Measurements from ENCODE around the gene SLC66A2. TPM values are rescaled to one million over a fixed set of nuclear protein-coding genes. Genes with fewer than 3 reads are reported as not detected.

The SLC66A2 gene
- total RNA-seq, 1 donor from 2014 or later, result 35.1 TPM

- Mint-ChIP-seq H3K4me1 (ENCODE audit: unreplicated experiment) (peaks cover 3% of the 10 kb centered on the region), H3K4me3 (ENCODE audit: unreplicated experiment) (no peak overlapping the region), H3K36me3 (ENCODE audit: unreplicated experiment) (peaks cover 41% of the 10 kb centered on the region), H3K27ac (ENCODE audit: unreplicated experiment) (no peak overlapping the region), H3K27me3 (ENCODE audit: unreplicated experiment) (no peaks in the 10 kb centered on the region), H3K9me3 (ENCODE audit: unreplicated experiment) (peaks cover 4% of the 10 kb centered on the region)
- no peak for TF ChIP-seq CTCF (IDR thresholded peaks at IDR 0.05)
- peak; percentile 82 for DNase-seq (ENCODE audit: extremely low spot score, unreplicated experiment)
Measured at GRCh38 chr18:79911344-79912270, 39.8 kb downstream of the SLC66A2 start.

- H3K4me1 Mint-ChIP-seq (ENCODE audit: unreplicated experiment), result peaks cover 3% of the 10 kb centered on the region
- H3K9me3 Mint-ChIP-seq (ENCODE audit: unreplicated experiment), result peaks cover 4% of the 10 kb centered on the region
- no peak overlapping the region for H3K27ac Mint-ChIP-seq (ENCODE audit: unreplicated experiment)
- DNase-seq (ENCODE audit: extremely low spot score, unreplicated experiment), result peak; percentile 65
- no peak for TF ChIP-seq CTCF (IDR thresholded peaks at IDR 0.05)
- no peaks in the 10 kb centered on the region for H3K27me3 Mint-ChIP-seq (ENCODE audit: unreplicated experiment)
- H3K4me3 Mint-ChIP-seq (ENCODE audit: unreplicated experiment), result no peak overlapping the region
- peaks cover 39% of the 10 kb centered on the region for H3K36me3 Mint-ChIP-seq (ENCODE audit: unreplicated experiment)
Measured at GRCh38 chr18:79910563-79911343, 40.7 kb downstream of the SLC66A2 start.

- no peak for TF ChIP-seq CTCF (IDR thresholded peaks at IDR 0.05)
- no peak overlapping the region for H3K27ac Mint-ChIP-seq (ENCODE audit: unreplicated experiment)
- DNase-seq (ENCODE audit: extremely low spot score, unreplicated experiment), result no peak
- no peaks in the 10 kb centered on the region for H3K27me3 Mint-ChIP-seq (ENCODE audit: unreplicated experiment)
- peaks cover 6% of the 10 kb centered on the region for H3K9me3 Mint-ChIP-seq (ENCODE audit: unreplicated experiment)
- H3K4me1 Mint-ChIP-seq (ENCODE audit: unreplicated experiment), result no peaks in the 10 kb centered on the region
- no peak overlapping the region for H3K4me3 Mint-ChIP-seq (ENCODE audit: unreplicated experiment)
- H3K36me3 Mint-ChIP-seq (ENCODE audit: unreplicated experiment), result peaks cover 45% of the 10 kb centered on the region
Measured at GRCh38 chr18:79906706-79907105, 44.7 kb downstream of the SLC66A2 start.

- no peak overlapping the region for H3K27ac Mint-ChIP-seq (ENCODE audit: unreplicated experiment)
- H3K27me3 Mint-ChIP-seq (ENCODE audit: unreplicated experiment), result no peaks in the 10 kb centered on the region
- peaks cover 48% of the 10 kb centered on the region for H3K36me3 Mint-ChIP-seq (ENCODE audit: unreplicated experiment)
- no peak for DNase-seq (ENCODE audit: extremely low spot score, unreplicated experiment)
- H3K9me3 Mint-ChIP-seq (ENCODE audit: unreplicated experiment), result peaks cover 7% of the 10 kb centered on the region
- TF ChIP-seq CTCF (IDR thresholded peaks at IDR 0.05), result no peak
- H3K4me3 Mint-ChIP-seq (ENCODE audit: unreplicated experiment), result no peak overlapping the region
- no peaks in the 10 kb centered on the region for H3K4me1 Mint-ChIP-seq (ENCODE audit: unreplicated experiment)
Measured at GRCh38 chr18:79905993-79906392, 45.5 kb downstream of the SLC66A2 start.
